SK-N-SH (cell line): Measurements from ENCODE around the gene SMYD3. TPM values are rescaled to one million over a fixed set of nuclear protein-coding genes. Genes with fewer than 3 reads are reported as not detected.
"Not testable (repeated sequence)": the region's sequence is repeated elsewhere in the genome, so short reads cannot be mapped to it uniquely, and the experiment has no call there.

Experiments used
- CTCF ChIA-PET: fragments of 300-600, 350-600 bp; formaldehyde crosslinking; extraction: SDS; loops from one replicate; lab custom pipeline; 2021; lab: Yijun Ruan, JAX
- POLR2A ChIA-PET: fragments of 350-600 bp; sonication (Branson Sonifier 250); formaldehyde crosslinking; extraction: SDS; loops from one replicate; lab custom pipeline; 2020; ENCODE audit warnings: antibody characterized with exemption, inconsistent platforms; lab: Yijun Ruan, JAX
- DNase-seq: peaks from one replicate; pipeline ENCODE4 v3.0.0; 2012
- H2AFZ ChIP-seq: fragments of 200-600 bp; sonication (generic); 2 replicates; pipeline ENCODE4 v1.8.1; 2016; ENCODE audit warnings: antibody characterized with exemption, mild to moderate bottlenecking, low read depth
- H3F3A ChIP-seq: fragments of 200-600 bp; sonication (generic); replicated peaks from 2 replicates; pipeline ENCODE3; 2016; ENCODE audit warnings: antibody characterized with exemption, mild to moderate bottlenecking; ENCODE audit not compliant: insufficient read depth
- H3K27ac ChIP-seq, 2 experiments: fragments of 200-500 bp in 1 of 2; fragments of 200-600 bp in 1 of 2; sonication (Bioruptor generic) in 1 of 2; sonication (generic), shearing (Covaris generic) in 1 of 2; 2 replicates each; pipeline versions ENCODE4 v1.5.1 to v1.6.1; 2014 to 2016; ENCODE audit warnings: low read depth in 2 of 2, inconsistent platforms in 1 of 2, low read length in 1 of 2, mild to moderate bottlenecking in 1 of 2, mixed read lengths in 1 of 2
- H3K27me3 ChIP-seq: fragments of 200-600 bp; sonication (generic), shearing (Covaris generic); 2 replicates; pipeline ENCODE4 v1.6.1; 2016; ENCODE audit warnings: mixed run types; ENCODE audit not compliant: insufficient read depth
- H3K36me3 ChIP-seq, 2 experiments: fragments of 200-500 bp in 1 of 2; fragments of 200-600 bp in 1 of 2; sonication (Bioruptor generic) in 1 of 2; sonication (generic) in 1 of 2; replicated peaks in 1 of 2; 2 replicates each; pipeline versions ENCODE3 to v1.5.1; 2014 to 2016; ENCODE audit warnings: low read length in 1 of 2, mild to moderate bottlenecking in 1 of 2; ENCODE audit not compliant: insufficient read depth in 2 of 2, control insufficient read depth in 1 of 2
- H3K4me1 ChIP-seq, 2 experiments: fragments of 200-500 bp in 1 of 2; fragments of 200-600 bp in 1 of 2; sonication (Bioruptor generic) in 1 of 2; sonication (generic), shearing (Covaris generic) in 1 of 2; 2 replicates each; pipeline versions ENCODE4 v1.5.1 to v1.6.1; 2014 to 2016; ENCODE audit warnings: low read depth in 1 of 2, low read length in 1 of 2, mixed run types in 1 of 2; ENCODE audit not compliant: insufficient read depth in 2 of 2, control insufficient read depth in 1 of 2
- H3K4me2 ChIP-seq: fragments of 200-600 bp; sonication (generic), shearing (Covaris generic); 2 replicates; pipeline ENCODE4 v1.6.1; 2017; ENCODE audit warnings: mixed run types
- H3K4me3 ChIP-seq, 2 experiments: fragments of 200-500 bp in 1 of 2; fragments of 200-600 bp in 1 of 2; sonication (Bioruptor generic) in 1 of 2; sonication (generic), shearing (Covaris generic) in 1 of 2; 2 replicates each; pipeline versions ENCODE4 v1.5.1 to v1.8.1; 2014 to 2016; ENCODE audit warnings: low read depth in 2 of 2, inconsistent platforms in 1 of 2, low read length in 1 of 2, mild to moderate bottlenecking in 1 of 2, mixed read lengths in 1 of 2, moderate library complexity in 1 of 2
- H3K79me2 ChIP-seq: fragments of 200-600 bp; sonication (generic); 2 replicates; pipeline ENCODE4 v1.8.1; 2017; ENCODE audit warnings: mild to moderate bottlenecking; ENCODE audit not compliant: insufficient read depth
- H3K9ac ChIP-seq: fragments of 200-600 bp; sonication (generic); 2 replicates; pipeline ENCODE4 v1.6.1; 2017; ENCODE audit warnings: mixed run types
- H3K9me2 ChIP-seq: fragments of 200-600 bp; sonication (generic); 2 replicates; pipeline ENCODE4 v1.6.1; 2017; ENCODE audit warnings: mixed run types
- H3K9me3 ChIP-seq: fragments of 200-600 bp; sonication (generic); 2 replicates; pipeline ENCODE4 v1.6.1; 2017; ENCODE audit warnings: mixed run types, mild to moderate bottlenecking, moderate library complexity
- H4K20me1 ChIP-seq: fragments of 200-600 bp; sonication (generic); 2 replicates; pipeline ENCODE4 v1.6.1; 2017; ENCODE audit warnings: mild to moderate bottlenecking, mixed run types; ENCODE audit not compliant: insufficient read depth
- ELF1 ChIP-seq: IDR thresholded peaks from 2 replicates; pipeline ENCODE4 v1.4.0; 2012
- EP300 ChIP-seq, 2 experiments: IDR thresholded peaks; 2 replicates each; pipeline versions ENCODE4 v1.4.0 to v1.6.1; 2012; ENCODE audit warnings: borderline replicate concordance in 1 of 2, low read depth in 1 of 2, low read length in 1 of 2
- NFIC ChIP-seq: IDR thresholded peaks from 2 replicates; pipeline ENCODE4 v1.4.0; 2012; ENCODE audit warnings: borderline replicate concordance
- POLR2AphosphoS5 ChIP-seq: IDR thresholded peaks from 2 replicates; pipeline ENCODE4 v1.6.1; 2012; ENCODE audit warnings: low read depth, low read length
- SIN3A ChIP-seq: IDR thresholded peaks from 2 replicates; pipeline ENCODE4 v1.6.1; 2012; ENCODE audit warnings: low read depth, mild to moderate bottlenecking, low read length, moderate library complexity, borderline replicate concordance
- YY1 ChIP-seq: IDR thresholded peaks from 2 replicates; pipeline ENCODE4 v1.4.0; 2012; ENCODE audit warnings: low read depth, mild to moderate bottlenecking
- WGBS: methylation state at CpG from one replicate; pipeline ENCODE4 v1.1.6; 2017; ENCODE audit warnings: low lambda C conversion rate; 5-methylcytosine and 5-hydroxymethylcytosine counted together
- polyA plus RNA-seq, 3 experiments: library from polyadenylated mRNA; depleted of rRNA; stranded (reverse); fragments of >200 nt; gene quantifications; 2 replicates each; pipeline ENCODE4 v1.2.3, GENCODE V29; 2012
- TF ChIP-seq, protein P1 (sequence below): IDR thresholded peaks from 2 replicates; pipeline ENCODE4 v1.4.0; 2012; ENCODE audit warnings: low read depth, borderline replicate concordance
- TF ChIP-seq, protein P2 (sequence below): IDR thresholded peaks from 2 replicates; pipeline ENCODE4; 2012
- TF ChIP-seq, protein P3 (sequence below): fragments of 150-350 bp; IDR thresholded peaks from 2 replicates; pipeline ENCODE4 v1.6.1; 2017; ENCODE audit warnings: antibody characterized with exemption, low read length, low read depth, borderline replicate concordance
- TF ChIP-seq, protein P4 (sequence below): fragments of 200-600 bp; sonication (generic); IDR thresholded peaks from 2 replicates; pipeline ENCODE4 v1.6.1; 2017; ENCODE audit warnings: antibody characterized with exemption, mild to moderate bottlenecking, moderate library complexity

Gene SMYD3
- polyA plus RNA-seq, 1 of the 3 experiments (the other 2 are of a cell fraction) = 31.4 TPM

DNA sequence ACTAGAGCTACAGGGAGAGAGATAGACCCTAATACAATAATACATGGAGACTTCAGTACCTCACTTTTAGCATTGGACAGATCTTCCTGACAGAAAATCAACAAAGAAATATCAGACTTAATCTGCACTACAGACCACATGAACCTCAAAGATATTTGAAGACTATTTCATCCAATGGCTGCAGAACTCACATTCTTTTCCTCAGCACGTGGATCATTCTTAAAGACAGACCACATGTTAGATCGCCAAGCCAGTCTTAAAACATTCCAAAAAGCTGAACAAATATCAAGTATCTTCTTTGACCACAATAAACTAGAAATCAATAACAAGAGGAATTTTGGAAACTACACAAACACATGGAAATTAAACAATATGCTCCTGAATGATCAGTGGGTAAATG, 776.3 kb downstream of the SMYD3 start:
- H3K9ac ChIP-seq = no peak overlapping the region
- H3K36me3 ChIP-seq = no peaks in the 10 kb centered on the region
- no peak overlapping the region for H3K4me2 ChIP-seq
- TF ChIP-seq NFIC (no peak), ELF1 (no peak), POLR2AphosphoS5 (no peak), YY1 (no peak), EP300 (IDR thresholded peaks at IDR 0.05; ENCODE audit: borderline replicate concordance in 1 of 2, low read depth in 1 of 2, low read length in 1 of 2) (no peak), SIN3A (no peak)
- TF ChIP-seq, protein P1, sequence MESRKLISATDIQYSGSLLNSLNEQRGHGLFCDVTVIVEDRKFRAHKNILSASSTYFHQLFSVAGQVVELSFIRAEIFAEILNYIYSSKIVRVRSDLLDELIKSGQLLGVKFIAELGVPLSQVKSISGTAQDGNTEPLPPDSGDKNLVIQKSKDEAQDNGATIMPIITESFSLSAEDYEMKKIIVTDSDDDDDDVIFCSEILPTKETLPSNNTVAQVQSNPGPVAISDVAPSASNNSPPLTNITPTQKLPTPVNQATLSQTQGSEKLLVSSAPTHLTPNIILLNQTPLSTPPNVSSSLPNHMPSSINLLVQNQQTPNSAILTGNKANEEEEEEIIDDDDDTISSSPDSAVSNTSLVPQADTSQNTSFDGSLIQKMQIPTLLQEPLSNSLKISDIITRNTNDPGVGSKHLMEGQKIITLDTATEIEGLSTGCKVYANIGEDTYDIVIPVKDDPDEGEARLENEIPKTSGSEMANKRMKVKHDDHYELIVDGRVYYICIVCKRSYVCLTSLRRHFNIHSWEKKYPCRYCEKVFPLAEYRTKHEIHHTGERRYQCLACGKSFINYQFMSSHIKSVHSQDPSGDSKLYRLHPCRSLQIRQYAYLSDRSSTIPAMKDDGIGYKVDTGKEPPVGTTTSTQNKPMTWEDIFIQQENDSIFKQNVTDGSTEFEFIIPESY = no peak
- TF ChIP-seq, protein P2, sequence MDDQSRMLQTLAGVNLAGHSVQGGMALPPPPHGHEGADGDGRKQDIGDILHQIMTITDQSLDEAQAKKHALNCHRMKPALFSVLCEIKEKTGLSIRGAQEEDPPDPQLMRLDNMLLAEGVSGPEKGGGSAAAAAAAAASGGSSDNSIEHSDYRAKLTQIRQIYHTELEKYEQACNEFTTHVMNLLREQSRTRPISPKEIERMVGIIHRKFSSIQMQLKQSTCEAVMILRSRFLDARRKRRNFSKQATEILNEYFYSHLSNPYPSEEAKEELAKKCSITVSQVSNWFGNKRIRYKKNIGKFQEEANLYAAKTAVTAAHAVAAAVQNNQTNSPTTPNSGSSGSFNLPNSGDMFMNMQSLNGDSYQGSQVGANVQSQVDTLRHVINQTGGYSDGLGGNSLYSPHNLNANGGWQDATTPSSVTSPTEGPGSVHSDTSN = no peak
- TF ChIP-seq, protein P3, sequence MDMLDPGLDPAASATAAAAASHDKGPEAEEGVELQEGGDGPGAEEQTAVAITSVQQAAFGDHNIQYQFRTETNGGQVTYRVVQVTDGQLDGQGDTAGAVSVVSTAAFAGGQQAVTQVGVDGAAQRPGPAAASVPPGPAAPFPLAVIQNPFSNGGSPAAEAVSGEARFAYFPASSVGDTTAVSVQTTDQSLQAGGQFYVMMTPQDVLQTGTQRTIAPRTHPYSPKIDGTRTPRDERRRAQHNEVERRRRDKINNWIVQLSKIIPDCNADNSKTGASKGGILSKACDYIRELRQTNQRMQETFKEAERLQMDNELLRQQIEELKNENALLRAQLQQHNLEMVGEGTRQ = no peak
- TF ChIP-seq, protein P4, sequence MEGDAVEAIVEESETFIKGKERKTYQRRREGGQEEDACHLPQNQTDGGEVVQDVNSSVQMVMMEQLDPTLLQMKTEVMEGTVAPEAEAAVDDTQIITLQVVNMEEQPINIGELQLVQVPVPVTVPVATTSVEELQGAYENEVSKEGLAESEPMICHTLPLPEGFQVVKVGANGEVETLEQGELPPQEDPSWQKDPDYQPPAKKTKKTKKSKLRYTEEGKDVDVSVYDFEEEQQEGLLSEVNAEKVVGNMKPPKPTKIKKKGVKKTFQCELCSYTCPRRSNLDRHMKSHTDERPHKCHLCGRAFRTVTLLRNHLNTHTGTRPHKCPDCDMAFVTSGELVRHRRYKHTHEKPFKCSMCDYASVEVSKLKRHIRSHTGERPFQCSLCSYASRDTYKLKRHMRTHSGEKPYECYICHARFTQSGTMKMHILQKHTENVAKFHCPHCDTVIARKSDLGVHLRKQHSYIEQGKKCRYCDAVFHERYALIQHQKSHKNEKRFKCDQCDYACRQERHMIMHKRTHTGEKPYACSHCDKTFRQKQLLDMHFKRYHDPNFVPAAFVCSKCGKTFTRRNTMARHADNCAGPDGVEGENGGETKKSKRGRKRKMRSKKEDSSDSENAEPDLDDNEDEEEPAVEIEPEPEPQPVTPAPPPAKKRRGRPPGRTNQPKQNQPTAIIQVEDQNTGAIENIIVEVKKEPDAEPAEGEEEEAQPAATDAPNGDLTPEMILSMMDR = no peak
- H3K79me2 ChIP-seq = no peaks in the 10 kb centered on the region
- H4K20me1 ChIP-seq = no peaks in the 10 kb centered on the region
- 65% methylated on average over 2 of the region's 2 CpGs for WGBS
- H3K4me1 ChIP-seq = no peaks in the 10 kb centered on the region
- no peak overlapping the region for H2AFZ ChIP-seq
- no peak for DNase-seq
- no peaks in the 10 kb centered on the region for H3K9me2 ChIP-seq
- ChIA-PET POLR2A (no interaction called here), CTCF (interaction anchor here (1.1 kb wide), 1 partner anchor 26 kb away, joined by 3 read pairs; no protein-coding TSS in a partner anchor)
- H3K4me3 ChIP-seq = no peak overlapping the region
- no peak overlapping the region for H3K27ac ChIP-seq
- no peaks in the 10 kb centered on the region for H3F3A ChIP-seq
- peaks cover 18% of the 10 kb centered on the region for H3K9me3 ChIP-seq
- no peaks in the 10 kb centered on the region for H3K27me3 ChIP-seq

DNA sequence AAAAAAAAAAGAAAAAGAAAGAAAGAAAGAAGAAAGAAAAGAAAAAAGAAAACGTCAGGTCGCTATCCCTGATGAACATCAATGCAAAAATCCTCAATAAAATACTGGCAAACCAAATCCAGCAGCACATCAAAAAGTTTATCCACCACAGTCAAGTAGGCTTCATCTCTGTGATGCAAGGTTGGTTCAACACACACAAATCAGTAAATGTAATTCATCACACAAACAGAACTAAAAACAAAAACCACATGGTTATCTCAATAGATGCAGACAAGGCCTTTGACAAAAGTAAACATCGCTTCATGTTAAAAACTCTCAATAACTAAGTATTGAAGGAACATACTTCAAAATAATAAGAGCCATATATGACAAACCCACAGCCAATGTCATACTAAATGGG, 779.0 kb downstream of the SMYD3 start:
- H2AFZ ChIP-seq, H3K4me2 ChIP-seq, H3K79me2 ChIP-seq, H3K9ac ChIP-seq, H3K27ac ChIP-seq, H4K20me1 ChIP-seq, H3K36me3 ChIP-seq, H3K4me3 ChIP-seq, H3K27me3 ChIP-seq, CTCF ChIA-PET, DNase-seq, H3K4me1 ChIP-seq, H3F3A ChIP-seq, H3K9me2 ChIP-seq, POLR2A ChIA-PET: not testable (repeated sequence)
- 85% methylated on average over 3 of the region's 3 CpGs for WGBS
- H3K9me3 ChIP-seq = peaks cover 13% of the 10 kb centered on the region; the same call in 1 of the 2 replicates
